GM13977 (cell line): ENCODE results near the gene B3GLCT.

Source experiments
- DNase-seq: peaks from one replicate; pipeline ENCODE4 v3.0.0; 2012; ENCODE audit warnings: low spot score
- in situ Hi-C: fragments of 300-500 bp; cut with MboI; formaldehyde crosslinking; loops from one replicate; pipeline ENCODE4 v1.12.0; 2022; ENCODE audit warnings: low sequenced_read_pairs, low pct_unique_long_range_greater_than_20kb, mixed read lengths, inconsistent platforms; ENCODE audit not compliant: unreplicated experiment
- TF ChIP-seq, protein P1 (sequence below): IDR thresholded peaks from 2 replicates; pipeline ENCODE4 v1.5.1; 2012; ENCODE audit warnings: mild to moderate bottlenecking, control low read depth; ENCODE audit not compliant: insufficient read depth; ENCODE audit errors: extremely low read depth, missing control alignments

The B3GLCT gene

DNA sequence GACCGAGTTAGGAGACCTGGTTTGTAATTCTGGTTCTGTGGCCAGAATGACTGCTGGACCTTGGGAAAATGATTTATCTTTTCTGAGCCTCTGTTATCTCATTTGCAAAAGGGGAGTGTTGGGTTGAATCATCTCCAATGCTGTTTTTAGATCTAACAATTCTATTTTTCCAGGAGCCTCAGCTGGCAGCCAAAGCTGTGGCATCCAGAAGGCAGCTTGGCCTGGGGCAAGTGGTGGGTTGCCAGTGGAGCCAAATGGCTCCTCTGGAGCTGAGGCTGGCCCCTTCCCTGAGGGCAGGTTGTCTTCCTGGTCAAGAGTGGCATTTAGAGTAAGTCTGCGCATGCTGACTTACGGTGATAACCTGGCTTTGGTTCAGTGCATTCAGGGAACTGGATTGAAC lies 21.3 kb downstream of the B3GLCT start:
- in situ Hi-C loops: no loop called here
- TF ChIP-seq, protein P1, sequence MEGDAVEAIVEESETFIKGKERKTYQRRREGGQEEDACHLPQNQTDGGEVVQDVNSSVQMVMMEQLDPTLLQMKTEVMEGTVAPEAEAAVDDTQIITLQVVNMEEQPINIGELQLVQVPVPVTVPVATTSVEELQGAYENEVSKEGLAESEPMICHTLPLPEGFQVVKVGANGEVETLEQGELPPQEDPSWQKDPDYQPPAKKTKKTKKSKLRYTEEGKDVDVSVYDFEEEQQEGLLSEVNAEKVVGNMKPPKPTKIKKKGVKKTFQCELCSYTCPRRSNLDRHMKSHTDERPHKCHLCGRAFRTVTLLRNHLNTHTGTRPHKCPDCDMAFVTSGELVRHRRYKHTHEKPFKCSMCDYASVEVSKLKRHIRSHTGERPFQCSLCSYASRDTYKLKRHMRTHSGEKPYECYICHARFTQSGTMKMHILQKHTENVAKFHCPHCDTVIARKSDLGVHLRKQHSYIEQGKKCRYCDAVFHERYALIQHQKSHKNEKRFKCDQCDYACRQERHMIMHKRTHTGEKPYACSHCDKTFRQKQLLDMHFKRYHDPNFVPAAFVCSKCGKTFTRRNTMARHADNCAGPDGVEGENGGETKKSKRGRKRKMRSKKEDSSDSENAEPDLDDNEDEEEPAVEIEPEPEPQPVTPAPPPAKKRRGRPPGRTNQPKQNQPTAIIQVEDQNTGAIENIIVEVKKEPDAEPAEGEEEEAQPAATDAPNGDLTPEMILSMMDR: no peak
- DNase-seq: no peak

- TF ChIP-seq, protein P1: no peak
- in situ Hi-C loops: no loop called here
- DNase-seq: no peak
Observed at GRCh38 chr13:31223215-31223614, 23.4 kb downstream of the B3GLCT start.

DNA sequence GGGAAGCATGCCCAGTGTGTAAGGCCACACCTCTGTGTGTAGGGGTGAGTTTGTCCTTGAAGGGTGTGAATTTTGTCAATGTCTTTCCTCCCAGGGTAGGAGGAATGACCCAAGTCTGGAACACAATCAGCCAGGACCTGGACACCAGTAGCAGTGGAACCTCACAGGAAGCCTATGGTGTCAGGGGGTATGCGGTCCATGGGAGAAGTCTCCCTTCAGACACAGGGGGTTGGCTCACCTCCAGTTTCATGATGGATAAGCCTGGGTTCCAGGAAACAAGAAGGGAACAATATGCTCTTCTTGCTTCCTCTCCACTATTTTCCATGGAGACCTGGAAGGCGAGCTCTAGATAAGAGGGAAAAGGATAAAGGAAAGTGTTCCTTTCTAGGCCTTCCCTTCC lies 23.9 kb downstream of the B3GLCT start:
- TF ChIP-seq, protein P1: no peak
- DNase-seq: no peak
- in situ Hi-C loops: no loop called here

- no peak for DNase-seq
- in situ Hi-C loops: no loop called here
- TF ChIP-seq, protein P1: no peak
Observed at GRCh38 chr13:31224174-31224669, 24.4 kb downstream of the B3GLCT start.

GRCh38 chr13:31224963-31225559 lies 25.3 kb downstream of the B3GLCT start:
- TF ChIP-seq, protein P1: no peak
- DNase-seq: no peak
- in situ Hi-C loops: loop anchor here (25.0 kb wide), 1 partner anchor 212 kb away; no protein-coding TSS in a partner anchor

GRCh38 chr13:31225998-31226675 lies 26.4 kb downstream of the B3GLCT start:
- in situ Hi-C loops: loop anchor here (25.0 kb wide), 1 partner anchor 211 kb away; no protein-coding TSS in a partner anchor
- no peak for DNase-seq
- TF ChIP-seq, protein P1: no peak
